Stimulated activated CD4-positive, alpha-beta T cell treated with anti-CD3 and anti-CD28 coated beads, Interleukin-4, amount 100 ng/mL, for 4 hours (primary cell): ENCODE results near the gene ETV7.
"Not testable (repeated sequence)": the region's sequence is repeated elsewhere in the genome, so short reads cannot be mapped to it uniquely, and the experiment has no call there.

Experiments used
- DNase-seq, 2 experiments: peaks; one replicate each; pipeline ENCODE4 v3.0.0-alpha.2; 2020

Gene ETV7

GRCh38 chr6:36383606-36384005 is 3.9 kb downstream of the ETV7 start:
- peak in 1 of 2 experiments; percentile 44 for DNase-seq

GRCh38 chr6:36382976-36383375 is 4.5 kb downstream of the ETV7 start:
- DNase-seq, result no peak

GRCh38 chr6:36381502-36382389 is 5.7 kb downstream of the ETV7 start:
- no peak for DNase-seq

GRCh38 chr6:36380166-36380565 is 7.3 kb downstream of the ETV7 start:
- DNase-seq, result no peak

GRCh38 chr6:36378936-36379335 is 8.5 kb downstream of the ETV7 start:
- DNase-seq, result no peak

GRCh38 chr6:36378243-36378920 is 9.1 kb downstream of the ETV7 start:
- DNase-seq, result no peak

DNA sequence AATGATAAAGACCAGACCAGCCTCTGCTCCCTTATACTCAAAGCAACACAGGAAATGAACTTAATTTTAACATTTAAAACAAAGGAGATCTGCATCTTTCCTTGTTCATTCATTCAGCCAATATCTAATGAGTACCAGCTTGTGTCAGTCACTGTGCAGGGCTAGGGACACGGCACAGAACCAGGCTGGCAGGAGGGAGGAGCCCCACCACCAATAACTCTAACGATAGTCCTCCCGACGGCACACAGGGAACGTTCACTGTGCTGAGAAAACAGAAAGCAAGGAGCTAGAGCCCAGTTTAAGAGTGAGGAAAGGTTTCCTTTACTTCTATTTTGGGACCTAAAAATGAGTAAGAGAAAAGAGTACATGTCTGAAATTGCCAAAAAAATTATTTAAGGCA is 9.9 kb downstream of the ETV7 start:
- DNase-seq, result no peak

DNA sequence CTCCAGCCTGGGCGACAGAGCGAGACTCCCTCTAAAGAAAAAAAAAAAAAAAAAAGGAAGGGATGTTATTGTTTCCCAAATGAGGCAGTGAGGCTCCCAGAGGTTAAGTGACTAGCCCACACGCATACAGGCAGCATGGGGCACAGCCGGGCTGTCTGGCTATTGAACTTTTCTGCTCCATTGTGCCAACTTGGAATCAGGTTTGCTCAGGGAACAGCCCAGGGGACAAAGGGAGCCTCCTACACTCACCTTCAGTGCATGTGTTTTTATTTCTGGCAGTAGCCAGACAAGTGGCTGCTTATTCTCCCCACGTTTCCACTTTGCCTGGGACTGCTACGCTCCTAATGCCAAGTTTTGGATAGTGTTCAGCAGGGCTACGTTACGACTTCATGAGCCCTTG is 10.7 kb downstream of the ETV7 start:
- no peak for DNase-seq

DNA sequence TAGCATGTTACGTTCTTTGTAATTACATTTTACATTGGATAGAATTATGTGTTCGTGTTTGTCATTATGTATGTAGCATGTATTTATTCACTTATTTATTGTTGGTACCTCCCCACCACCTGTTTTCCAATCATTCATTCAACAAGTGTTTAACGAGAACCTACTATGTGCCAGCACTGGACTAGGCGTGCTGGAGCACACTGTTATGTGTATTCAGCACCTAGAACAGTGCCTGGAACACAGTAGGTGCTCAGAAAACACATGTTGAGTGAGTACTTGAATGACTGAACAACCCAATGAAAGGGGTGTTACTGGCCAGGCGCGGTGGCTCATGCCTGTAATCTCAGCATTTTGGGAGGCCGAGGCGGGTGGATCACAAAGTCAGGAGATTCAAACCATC is 11.3 kb downstream of the ETV7 start:
- DNase-seq, result no peak

- DNase-seq, result no peak
Observed at GRCh38 chr6:36375644-36376155, 11.8 kb downstream of the ETV7 start.

DNA sequence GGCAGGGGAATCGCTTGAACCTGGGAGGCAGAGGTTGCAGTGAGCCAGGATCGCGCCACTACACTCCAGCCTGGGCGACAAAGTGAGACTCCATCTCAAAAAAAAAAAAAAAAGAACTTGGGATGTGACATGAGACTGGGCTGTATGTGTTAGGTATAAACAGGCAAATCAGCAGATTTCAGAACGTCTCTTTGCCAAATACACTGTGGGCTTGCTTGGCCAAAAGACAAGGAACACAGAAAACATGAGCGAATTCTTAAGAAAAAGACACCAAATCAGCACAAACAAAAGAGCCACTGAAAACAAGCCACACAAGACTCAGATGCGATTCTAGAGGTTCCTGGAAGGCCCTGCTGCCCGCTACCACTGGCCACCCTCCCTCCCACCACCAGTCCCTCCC is 12.5 kb downstream of the ETV7 start:
- no peak for DNase-seq

DNA sequence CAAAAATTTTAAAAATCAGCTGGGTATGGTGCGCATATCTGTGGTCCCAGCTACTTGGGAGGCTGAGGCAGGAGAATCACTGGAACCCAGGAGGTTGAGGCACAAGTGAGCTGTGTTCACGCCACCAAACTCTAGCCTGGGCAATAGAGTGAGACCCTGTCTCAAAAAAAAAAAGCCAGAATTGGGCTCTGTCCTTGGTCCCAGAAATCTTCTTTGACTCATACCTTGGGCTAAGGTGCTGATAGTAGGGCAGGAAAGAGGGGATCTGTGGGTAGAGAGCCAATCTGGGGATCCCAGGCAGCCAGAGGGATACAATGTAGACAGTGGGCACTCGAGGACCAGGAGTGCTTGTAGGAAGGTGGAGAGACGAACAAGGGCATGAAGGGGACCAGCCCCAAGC is 13.3 kb downstream of the ETV7 start:
- no peak for DNase-seq

DNA sequence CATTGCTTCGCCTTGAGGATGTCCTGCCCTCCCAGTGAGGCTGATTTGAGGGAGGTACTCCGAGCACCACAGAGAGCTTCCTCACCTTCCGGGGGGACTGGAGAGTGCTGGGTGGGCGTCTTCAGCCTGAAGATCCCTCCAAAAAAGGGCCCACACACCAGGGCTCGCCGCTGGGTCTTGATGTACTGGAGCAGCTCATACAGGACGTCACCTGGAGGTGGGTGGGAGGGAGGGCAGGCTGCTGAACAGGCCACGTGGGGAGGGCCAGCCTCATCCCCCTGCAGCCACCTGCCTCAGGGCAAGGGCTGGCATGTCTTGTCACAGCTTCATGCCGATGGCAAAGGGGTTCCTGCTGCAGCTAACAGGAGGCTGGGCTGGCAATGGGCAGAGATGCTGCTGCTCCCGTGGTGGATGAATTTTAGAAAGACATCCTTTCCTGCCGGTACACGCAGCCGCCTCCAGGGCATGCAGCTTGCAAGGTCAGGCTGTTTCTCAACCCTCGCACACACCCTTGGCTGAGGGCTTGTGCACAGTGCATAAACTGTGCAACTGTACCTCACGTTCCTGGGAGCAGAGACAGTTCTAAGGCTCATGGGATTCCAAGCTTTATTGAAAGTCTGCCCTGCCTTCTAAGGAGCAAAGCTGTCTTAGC is 14.0 kb downstream of the ETV7 start:
- no peak for DNase-seq

DNA sequence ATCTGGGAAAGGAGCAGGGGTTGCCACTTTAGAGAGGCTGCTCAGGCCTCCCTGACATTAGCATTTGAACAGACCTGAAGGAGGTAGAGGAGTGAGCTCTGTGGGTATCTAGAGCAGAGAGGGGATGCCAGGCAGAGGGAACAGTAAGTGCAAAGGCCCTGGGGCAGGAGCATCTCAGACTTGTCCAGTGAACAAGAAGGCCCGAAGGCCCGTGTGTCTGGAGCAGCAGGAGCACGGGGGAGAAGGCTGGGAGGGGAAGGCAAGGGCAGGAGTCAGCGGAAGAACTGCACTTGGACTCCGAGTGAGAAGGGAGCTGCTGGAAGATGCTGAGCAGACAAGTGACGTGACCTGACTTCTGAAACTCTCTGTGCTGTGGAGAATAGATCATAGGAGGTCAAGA is 15.4 kb downstream of the ETV7 start:
- no peak for DNase-seq

DNA sequence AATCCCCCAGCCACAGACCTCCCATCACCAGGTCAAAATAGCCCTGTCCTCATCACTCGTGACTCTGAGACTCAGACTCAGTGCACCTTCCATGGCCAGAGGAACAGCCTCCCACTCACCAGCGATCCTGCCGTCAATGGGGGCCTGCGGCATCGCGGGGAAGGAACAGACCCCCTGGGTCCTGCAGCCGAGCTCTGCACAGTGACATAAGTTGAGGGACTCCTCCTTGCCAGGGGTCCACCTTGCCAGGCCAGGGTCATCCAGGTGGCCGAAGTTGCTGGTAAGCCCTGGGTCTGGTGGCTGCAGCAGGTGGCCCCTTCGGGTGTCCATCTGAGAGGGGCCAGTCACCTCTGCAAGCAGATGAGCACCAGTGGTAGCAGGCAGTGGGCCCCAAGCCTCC is 16.3 kb downstream of the ETV7 start:
- no peak for DNase-seq

DNA sequence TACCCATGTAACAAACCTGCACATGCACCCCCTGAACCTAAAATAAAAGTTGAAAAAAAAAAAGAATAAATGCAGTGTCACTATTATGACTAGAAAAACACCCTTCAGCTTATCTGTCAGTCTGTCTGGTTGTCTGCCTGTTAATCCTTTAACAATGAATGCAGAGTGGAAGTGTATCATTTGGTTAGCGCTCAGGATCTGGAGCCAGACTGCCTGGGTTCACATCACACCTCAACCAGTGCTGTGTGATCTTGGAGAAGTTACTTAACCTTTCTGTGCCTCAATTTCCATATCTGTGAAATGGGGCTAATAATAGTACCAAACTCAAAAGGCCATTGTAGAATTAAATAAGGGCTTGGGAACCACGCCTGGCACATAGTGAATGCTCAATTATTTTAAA is 16.8 kb downstream of the ETV7 start:
- DNase-seq, result no peak

GRCh38 chr6:36368921-36369865 is 18.3 kb downstream of the ETV7 start:
- DNase-seq, result no peak

DNA sequence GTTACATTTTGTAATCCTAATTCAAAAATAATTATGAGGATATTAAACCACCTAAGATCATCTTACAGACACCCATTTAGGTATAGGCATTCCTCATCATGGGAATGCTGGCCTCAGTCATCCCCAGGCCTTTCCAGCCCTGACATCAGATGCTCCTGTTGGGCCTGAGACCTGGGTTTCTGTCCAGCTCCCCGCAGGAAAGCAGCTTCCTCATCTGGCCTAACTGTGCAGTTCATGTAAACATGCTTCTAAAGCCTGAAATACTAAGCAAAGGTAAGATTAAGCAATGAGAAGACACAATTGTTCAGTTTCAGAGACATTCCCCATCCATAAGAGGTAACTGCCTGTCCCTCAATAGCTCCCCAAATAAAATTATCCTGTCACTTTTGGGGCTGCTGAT is 19.0 kb downstream of the ETV7 start:
- DNase-seq, result no peak

- DNase-seq, result no peak
Observed at GRCh38 chr6:36367743-36368142, 19.7 kb downstream of the ETV7 start.

GRCh38 chr6:36364669-36365479 is 22.6 kb downstream of the ETV7 start:
- DNase-seq, result no peak

- not testable (repeated sequence) for DNase-seq
Observed at GRCh38 chr6:36364061-36364635, 23.3 kb downstream of the ETV7 start.
